SK-N-SH (cell line): ENCODE data around the gene SULT2B1.

Experiments used
- FOSL2 ChIP-seq: IDR thresholded peaks from 2 replicates; pipeline ENCODE4 v1.4.0; 2012; ENCODE audit warnings: low read depth, mild to moderate bottlenecking, moderate library complexity, borderline replicate concordance
- GABPA ChIP-seq: IDR thresholded peaks from 2 replicates; pipeline ENCODE4 v1.4.0; 2012; ENCODE audit warnings: low read depth, mild to moderate bottlenecking
- MEF2A ChIP-seq: IDR thresholded peaks from 2 replicates; pipeline ENCODE4 v1.4.0; 2012; ENCODE audit warnings: low read depth, borderline replicate concordance
- POLR2AphosphoS5 ChIP-seq: IDR thresholded peaks from 2 replicates; pipeline ENCODE4 v1.6.1; 2012; ENCODE audit warnings: low read depth, low read length
- RCOR1 ChIP-seq: fragments of 150-350 bp; IDR thresholded peaks from 2 replicates; pipeline ENCODE4 v1.6.1; 2017; ENCODE audit warnings: antibody characterized with exemption, low read length
- SMC3 ChIP-seq: IDR thresholded peaks from 2 replicates; pipeline ENCODE4 v1.6.1; 2012; ENCODE audit warnings: low read depth, low read length, improper control_type of control experiment
- TF ChIP-seq, protein P1 (sequence below): fragments of 200-600 bp; sonication (generic); IDR thresholded peaks from 2 replicates; pipeline ENCODE4 v1.6.1; 2017; ENCODE audit warnings: antibody characterized with exemption, mild to moderate bottlenecking, moderate library complexity
- TF ChIP-seq, protein P2 (sequence below): IDR thresholded peaks from 2 replicates; pipeline ENCODE4 v1.6.1; 2012; ENCODE audit warnings: mild to moderate bottlenecking, low read depth, low read length, moderate library complexity

- TF ChIP-seq, protein P1, sequence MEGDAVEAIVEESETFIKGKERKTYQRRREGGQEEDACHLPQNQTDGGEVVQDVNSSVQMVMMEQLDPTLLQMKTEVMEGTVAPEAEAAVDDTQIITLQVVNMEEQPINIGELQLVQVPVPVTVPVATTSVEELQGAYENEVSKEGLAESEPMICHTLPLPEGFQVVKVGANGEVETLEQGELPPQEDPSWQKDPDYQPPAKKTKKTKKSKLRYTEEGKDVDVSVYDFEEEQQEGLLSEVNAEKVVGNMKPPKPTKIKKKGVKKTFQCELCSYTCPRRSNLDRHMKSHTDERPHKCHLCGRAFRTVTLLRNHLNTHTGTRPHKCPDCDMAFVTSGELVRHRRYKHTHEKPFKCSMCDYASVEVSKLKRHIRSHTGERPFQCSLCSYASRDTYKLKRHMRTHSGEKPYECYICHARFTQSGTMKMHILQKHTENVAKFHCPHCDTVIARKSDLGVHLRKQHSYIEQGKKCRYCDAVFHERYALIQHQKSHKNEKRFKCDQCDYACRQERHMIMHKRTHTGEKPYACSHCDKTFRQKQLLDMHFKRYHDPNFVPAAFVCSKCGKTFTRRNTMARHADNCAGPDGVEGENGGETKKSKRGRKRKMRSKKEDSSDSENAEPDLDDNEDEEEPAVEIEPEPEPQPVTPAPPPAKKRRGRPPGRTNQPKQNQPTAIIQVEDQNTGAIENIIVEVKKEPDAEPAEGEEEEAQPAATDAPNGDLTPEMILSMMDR, result no peak
- TF ChIP-seq MEF2A (no peak), SMC3 (no peak), GABPA (no peak), RCOR1 (no peak), FOSL2 (no peak), POLR2AphosphoS5 (no peak)
- TF ChIP-seq, protein P2, sequence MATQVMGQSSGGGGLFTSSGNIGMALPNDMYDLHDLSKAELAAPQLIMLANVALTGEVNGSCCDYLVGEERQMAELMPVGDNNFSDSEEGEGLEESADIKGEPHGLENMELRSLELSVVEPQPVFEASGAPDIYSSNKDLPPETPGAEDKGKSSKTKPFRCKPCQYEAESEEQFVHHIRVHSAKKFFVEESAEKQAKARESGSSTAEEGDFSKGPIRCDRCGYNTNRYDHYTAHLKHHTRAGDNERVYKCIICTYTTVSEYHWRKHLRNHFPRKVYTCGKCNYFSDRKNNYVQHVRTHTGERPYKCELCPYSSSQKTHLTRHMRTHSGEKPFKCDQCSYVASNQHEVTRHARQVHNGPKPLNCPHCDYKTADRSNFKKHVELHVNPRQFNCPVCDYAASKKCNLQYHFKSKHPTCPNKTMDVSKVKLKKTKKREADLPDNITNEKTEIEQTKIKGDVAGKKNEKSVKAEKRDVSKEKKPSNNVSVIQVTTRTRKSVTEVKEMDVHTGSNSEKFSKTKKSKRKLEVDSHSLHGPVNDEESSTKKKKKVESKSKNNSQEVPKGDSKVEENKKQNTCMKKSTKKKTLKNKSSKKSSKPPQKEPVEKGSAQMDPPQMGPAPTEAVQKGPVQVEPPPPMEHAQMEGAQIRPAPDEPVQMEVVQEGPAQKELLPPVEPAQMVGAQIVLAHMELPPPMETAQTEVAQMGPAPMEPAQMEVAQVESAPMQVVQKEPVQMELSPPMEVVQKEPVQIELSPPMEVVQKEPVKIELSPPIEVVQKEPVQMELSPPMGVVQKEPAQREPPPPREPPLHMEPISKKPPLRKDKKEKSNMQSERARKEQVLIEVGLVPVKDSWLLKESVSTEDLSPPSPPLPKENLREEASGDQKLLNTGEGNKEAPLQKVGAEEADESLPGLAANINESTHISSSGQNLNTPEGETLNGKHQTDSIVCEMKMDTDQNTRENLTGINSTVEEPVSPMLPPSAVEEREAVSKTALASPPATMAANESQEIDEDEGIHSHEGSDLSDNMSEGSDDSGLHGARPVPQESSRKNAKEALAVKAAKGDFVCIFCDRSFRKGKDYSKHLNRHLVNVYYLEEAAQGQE, result no peak
Measured at GRCh38 chr19:48548253-48548911, 3.6 kb upstream of the SULT2B1 start.
